Measurements from ENCODE around the gene NOTCH1.

GRCh38 chr9:136487672-136488071 lies 58.2 kb downstream of the NOTCH1 start:
- TF ChIP-seq POLR2AphosphoS5 (IDR thresholded peaks at IDR 0.05) (no peak), CTCF (IDR thresholded peaks at IDR 0.05) (no peak)

All from gastroesophageal sphincter (tissue), 3 donors.